NT2/D1 (cell line): ENCODE results near the gene TRAK1.

ENCODE experiments used
- SUZ12 ChIP-seq: IDR thresholded peaks from 2 replicates; pipeline ENCODE4 v1.6.1; 2011; ENCODE audit not compliant: insufficient read length, insufficient read depth; ENCODE audit errors: extremely low read depth
- YY1 ChIP-seq: IDR thresholded peaks from 2 replicates; pipeline ENCODE4 v1.6.1; 2011; ENCODE audit not compliant: insufficient read length, insufficient read depth

- TF ChIP-seq SUZ12 (no peak), YY1 (no peak)
These were observed 18.3 kb upstream of the TRAK1 start for GRCh38 chr3:42072831-42073301.
